Endometrial microvascular endothelial cells (primary cell): Measurements from ENCODE around the gene MCCC2. TPM values are rescaled to one million over a fixed set of nuclear protein-coding genes. Genes with fewer than 3 reads are reported as not detected.
"Not testable (repeated sequence)": the region's sequence is repeated elsewhere in the genome, so short reads cannot be mapped to it uniquely, and the experiment has no call there.

Experiments
- in situ Hi-C: cut with HindIII; loops from 2 replicates; pipeline ENCODE4 v1.10.0; 2017; ENCODE audit warnings: low sequenced_read_pairs, low pct_unique_long_range_greater_than_20kb; ENCODE audit errors: inconsistent ontology term
- total RNA-seq: library from RNA; depleted of rRNA; stranded (reverse); fragments of >200 nt; gene quantifications from one replicate; pipeline ENCODE4 v1.2.3, GENCODE V29; 2015; ENCODE audit errors: inconsistent ontology term

The MCCC2 gene
- total RNA-seq, 1 donor from 2014 or later = 48.9 TPM

DNA sequence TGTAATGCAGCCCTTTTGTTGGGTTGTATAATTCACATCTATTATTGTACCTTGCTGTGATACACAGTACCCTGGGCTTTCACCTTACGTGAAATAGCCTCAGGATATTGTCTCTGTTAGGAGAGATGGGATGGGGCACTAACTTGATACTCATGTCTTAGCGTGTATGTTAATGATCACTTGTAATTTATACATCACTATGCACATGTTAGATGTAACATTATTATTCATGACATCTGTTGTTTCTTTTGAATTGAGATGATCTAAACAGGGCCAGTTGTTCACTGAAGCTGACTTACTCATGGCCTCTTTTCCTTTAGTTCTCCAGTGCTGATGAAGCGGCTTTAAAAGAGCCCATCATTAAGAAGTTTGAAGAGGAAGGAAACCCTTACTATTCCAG, 65.2 kb downstream of the MCCC2 start:
- in situ Hi-C loops = no loop called here

DNA sequence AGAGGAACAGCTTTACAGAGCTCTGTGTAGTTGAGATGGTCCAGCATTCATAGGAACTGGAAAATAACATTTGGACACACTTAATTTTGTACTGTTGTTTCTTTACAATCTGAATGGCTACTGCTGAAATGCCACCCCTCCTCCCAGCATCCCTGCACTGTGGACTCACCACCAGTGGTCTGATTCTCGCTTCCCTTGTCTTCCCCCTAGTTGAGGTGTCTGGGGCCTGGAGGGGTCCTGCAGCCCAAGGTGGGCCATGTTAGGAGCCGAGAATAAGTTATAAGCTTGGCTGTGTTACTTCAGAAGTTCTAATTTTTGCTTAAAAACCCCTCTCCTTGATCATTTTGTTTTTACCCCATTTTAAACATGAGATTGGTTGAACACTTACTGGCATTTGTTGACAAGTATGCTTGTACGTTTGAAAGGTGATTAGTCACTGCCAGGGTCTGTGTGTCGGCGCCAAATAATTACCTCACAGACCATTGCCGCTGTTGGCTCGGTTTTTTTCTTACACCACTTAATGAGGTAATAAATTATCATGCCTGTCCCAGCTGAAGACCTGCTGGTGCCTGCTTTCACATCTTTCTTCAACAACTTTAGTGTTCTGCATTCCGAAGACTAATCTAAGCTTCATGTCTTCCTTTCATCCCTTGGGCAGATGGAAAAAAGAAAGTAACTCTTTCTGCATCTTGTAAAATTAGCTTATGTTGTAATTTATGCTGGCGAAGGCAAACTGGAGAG, 65.8 kb downstream of the MCCC2 start:
- in situ Hi-C loops = no loop called here

DNA sequence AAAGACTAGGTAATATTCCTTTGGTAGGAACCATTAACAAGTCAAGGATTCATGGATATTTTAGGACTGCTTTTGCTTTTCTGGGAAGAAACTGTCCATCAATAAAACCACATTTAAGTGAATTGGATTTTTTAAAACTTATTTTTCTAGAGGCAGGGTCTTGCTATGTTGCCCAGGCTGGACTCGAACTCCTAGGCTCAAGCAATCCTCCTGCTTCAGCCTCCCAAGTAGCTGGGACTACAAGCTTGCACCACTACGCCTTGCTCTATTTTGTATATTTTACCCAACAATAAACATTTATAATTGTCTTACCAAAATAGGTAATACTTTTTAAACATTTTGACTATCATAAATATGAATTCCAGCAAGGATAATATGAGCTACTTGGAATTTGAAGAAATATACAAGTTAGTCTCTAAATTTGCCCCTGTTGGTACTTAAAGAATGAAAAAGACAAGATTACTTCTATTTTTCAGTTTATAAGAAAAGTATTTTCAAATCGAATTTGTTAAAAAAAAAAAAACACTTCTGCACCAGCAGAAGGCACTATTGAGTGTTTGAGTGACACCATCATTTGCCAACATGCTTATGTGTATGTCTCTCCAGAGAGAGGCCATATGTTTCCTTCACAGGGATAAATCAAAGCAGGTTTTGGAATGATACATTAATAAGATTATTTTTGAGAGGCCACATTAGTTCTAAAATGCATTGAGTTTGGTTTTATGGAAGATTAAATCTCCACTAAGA, 71.9 kb downstream of the MCCC2 start:
- in situ Hi-C loops = no loop called here

DNA sequence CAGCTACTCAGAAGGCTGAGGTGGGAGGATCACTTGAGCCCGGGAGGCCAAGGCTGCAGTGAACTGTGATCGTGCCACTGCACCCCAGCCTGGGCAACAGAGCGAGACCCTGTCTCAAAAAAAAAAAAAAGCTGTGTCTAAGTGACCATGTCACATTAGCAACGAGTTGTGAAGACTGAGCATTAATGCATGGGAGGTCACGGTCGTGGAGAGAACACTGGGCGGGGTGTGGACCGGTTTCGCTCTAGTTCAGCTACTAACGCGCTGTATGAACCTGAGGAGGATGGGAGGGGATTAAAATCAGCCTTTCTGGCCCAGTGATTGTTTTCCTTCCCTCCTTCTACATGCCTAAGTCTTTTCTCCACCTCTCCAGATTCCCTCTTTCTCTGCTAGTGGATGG, 75.2 kb downstream of the MCCC2 start:
- in situ Hi-C loops = no loop called here

DNA sequence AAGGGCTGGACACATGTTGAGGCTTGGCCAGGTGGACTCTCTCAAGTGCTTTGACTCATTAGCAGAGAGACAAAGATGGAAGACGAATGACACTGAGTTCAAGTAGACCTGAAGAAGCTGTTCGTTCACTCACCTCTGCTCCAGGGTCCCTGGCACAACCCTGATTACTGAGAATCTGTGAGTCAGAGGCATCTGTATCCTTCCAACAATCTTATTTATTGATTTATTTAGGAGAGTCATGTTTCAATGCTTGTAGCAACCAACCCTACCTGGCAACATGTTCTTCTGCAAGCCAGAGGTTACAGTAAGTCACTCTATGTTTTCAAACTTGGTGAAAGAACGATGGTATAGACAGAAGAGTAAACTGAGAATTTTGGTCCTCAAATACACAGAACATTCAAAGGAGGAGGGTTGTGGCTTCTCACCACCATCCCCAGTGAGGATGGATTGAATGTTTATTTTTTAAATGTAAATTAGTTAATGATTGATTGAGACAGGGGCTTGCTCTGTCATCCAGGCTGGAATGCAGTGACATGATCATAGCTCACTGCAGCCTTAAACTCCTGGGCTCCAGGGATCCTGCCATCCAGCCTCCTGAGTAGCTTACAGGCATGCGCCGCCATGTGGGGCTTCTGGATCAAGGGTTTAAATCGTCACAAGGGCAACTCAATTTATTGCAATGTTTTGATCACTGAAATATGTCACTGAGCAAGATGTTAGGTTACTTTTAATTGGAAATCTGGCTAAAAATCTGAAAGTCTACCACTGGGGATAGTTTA, 76.2 kb downstream of the MCCC2 start:
- in situ Hi-C loops = no loop called here

DNA sequence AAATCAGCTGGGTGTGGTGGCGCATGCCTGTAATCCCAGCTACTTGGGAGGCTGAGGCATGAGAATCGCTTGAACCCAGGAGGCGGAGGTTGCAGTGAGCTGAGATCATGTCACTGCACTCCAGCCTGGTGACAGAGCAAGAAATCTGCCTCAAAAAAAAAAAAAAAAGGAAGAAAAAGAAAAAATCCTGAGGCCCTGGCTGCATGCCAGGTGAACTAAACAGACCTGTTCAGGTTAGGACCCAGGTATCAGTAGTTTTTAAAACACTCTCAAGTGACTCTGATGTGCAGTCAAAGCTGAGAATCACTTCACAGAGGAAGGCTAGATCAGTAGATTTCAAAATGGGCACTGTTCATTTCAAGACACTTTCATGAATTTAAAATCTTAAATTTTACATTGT, 77.5 kb downstream of the MCCC2 start:
- in situ Hi-C loops = not testable (repeated sequence)

DNA sequence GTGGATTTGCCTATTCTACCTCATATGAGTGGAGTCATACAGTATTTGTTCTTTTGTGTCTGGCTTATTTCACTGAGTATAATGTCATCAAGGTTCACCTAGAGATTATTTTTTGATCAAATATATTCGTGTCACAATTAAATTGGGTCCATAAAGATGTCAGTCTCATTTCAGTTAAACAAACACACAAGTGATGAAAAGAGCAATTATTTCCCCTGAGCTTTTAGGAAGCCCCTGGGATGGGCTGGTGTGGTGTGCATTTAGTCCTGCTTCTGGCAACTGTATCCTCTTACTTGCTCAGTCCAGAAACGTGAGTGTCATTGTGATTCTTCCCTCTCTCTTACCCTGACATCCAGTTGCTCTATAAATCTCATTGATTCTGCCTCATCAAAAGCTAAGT, 79.2 kb downstream of the MCCC2 start:
- in situ Hi-C loops = no loop called here

DNA sequence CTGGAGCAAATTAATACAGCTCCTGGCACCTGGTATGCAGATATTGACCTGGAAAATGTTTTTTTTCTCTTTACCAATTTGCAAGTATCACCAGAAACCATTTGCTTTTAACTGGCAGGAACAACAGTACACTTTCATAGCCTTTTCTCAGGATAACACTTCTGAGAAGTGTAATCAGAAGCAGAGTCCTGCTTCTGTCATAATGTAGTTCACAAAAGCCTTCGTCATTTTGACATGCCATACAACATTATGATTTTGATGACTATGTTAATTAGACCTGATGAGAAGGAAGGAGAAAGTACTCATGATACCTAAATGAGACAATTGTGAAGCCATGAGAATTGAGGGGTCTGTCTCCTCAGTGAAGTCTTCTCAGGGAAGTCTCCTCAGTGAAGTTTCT, 90.8 kb downstream of the MCCC2 start:
- in situ Hi-C loops = no loop called here

DNA sequence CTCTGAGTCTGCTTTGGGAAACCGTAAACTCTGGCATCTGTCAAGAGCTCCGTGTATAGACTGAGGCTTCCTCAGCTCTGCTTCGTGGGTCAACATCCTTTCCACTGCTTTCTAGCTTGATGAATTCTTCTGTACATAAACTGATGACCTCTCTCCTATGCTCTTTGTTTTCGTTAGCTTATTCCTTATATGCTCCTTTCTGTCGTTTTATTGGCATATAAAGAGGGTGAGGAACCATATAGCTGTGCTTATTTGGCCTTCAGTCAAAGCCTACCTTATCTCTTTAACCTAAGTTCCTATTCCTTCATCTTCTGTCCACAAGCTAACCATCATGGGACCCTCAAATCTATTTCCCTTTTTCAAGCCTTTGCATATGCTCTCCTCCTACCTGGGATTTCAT, 92.6 kb downstream of the MCCC2 start:
- in situ Hi-C loops = no loop called here

DNA sequence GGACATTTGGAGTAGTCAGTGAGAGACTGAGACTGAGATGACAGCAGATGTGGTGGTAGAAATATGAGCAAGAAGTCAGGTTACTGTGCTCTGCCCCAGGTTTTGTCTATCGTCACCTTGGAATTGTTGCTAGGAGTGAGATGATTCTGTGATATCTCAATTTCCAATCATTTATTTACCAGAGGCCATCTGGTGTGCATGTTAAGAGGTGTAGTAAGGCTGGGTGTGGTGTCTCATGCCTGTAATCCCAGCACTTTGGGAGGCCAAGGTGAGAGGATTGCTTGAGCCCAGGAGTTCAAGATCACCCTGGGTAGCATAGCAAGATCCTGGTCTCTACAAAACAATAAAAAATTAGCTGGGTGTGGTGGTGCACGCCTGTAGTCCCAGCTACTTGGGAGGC, 93.4 kb downstream of the MCCC2 start:
- in situ Hi-C loops = no loop called here

DNA sequence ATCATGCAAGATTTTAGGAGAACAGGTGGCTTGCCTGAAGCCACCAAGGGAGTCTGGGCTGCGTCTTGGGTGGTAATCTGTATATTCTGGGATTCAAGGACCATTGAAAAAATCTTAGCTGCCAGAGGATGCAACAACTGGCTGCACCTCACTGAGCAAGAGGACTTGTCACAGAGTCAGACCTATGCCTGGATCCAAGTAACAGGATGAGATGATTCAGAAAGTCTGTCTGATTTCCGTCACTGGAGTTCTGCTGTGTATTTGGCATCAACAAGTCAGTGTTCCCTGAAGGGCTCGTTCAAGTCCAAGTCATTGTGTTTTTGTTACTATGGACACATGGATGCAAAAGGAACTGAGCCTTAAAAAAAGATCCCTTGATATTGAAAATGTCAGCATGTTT, 94.2 kb downstream of the MCCC2 start:
- in situ Hi-C loops = no loop called here

DNA sequence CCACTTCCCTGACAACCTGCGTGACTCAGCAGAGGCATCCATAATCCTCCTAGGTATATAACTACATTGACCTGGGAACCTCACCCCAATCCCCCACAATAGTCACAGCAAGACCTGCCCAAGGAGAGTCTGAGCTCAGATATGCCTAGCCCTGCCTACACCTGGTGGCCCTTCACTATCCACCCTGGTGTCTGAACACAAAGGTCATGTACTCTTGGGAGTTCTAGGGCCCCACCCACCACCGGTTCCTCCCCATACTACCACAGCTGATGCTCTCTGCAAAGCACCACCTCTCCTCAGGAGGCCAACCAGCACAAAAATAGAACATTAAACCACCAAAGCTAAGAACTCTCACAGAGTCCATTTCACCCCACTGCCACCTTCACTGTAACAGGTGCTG, 97.2 kb downstream of the MCCC2 start:
- in situ Hi-C loops = no loop called here

DNA sequence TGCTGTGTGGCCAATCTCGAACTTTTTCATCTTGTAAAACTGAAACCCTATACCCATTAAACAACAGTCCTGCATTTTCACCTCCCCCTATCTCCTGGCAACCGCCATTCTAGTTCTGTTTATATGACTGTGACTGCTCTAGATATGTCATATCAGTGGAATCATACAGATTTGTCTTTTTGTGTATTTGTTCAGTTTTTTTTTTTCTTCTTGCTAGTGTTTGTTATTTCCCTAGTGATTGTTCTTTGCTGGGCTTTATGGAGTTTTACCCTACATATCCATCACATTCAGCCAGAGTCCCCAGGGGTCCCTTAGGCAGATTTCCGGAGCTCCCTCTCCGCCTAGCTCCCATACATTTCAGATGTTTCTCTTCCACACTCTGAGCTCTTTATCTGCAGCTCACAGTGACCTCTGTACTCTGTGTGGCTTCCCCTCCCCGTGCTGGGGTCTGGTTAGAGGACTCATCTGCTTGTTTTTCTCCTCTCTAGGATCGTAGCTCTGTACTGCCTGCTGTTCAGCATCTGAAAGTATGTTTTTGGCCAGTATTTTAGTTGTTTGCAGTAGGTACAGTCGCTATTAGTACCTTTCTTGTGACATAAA, 106.8 kb downstream of the MCCC2 start:
- in situ Hi-C loops = no loop called here

DNA sequence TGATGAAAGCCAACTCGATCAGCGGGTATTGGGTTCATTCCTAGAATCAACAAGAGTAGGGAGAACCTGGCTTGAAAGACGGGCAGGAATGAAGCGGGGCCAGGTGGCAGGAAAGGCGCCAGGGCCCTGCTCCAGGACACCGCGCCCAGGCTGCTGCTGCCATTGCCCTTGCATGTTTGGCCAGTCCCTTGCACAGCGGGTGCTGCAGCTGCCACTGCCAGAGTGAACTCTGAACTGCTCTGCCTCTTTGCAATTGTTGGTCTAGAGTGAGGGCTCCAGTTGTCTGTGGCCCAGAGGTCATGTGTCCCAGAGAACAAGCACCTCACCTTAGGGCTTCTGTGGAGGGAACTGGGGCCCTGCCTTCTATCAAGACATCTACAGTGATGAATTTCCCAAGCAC, 107.9 kb downstream of the MCCC2 start:
- in situ Hi-C loops = no loop called here

DNA sequence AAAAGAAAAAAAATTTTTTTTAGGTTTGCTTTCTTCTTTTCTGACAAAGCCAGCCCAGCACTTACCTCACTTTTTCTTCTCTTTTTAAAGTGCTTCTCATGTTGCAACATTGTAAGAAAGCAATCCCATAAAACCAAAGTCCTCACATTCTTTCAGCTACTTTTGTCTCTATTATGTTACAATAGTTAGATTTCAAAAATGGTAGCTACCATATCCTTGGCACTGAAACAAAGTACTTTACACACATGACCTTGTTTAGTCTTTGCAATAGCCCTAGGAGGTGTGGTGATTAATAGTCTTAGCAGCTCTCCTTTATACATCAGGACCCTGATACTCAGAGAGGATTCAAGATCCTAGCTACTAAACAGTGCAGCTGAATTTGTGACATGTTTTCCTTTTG, 108.5 kb downstream of the MCCC2 start:
- in situ Hi-C loops = no loop called here

DNA sequence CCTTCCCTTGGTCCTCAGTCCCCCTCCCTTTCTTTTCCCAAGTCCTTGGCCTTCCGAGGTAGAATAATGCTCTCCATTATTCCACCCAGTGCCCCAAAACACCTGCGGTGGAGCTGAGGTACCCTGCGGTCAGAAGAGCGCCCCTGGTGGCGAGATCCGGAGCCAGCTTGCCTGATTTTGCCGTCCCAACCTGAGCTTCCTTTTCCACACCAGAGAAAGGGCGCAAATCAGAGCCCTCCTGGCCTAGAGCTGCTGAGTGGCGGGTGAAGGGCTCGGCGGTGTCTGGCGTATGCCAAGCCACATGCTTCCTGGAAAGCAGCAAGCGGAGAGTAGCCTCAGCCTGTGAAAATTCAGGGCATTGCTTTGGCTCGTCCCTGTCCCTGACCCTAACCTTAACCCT, 110.8 kb downstream of the MCCC2 start:
- in situ Hi-C loops = no loop called here

DNA sequence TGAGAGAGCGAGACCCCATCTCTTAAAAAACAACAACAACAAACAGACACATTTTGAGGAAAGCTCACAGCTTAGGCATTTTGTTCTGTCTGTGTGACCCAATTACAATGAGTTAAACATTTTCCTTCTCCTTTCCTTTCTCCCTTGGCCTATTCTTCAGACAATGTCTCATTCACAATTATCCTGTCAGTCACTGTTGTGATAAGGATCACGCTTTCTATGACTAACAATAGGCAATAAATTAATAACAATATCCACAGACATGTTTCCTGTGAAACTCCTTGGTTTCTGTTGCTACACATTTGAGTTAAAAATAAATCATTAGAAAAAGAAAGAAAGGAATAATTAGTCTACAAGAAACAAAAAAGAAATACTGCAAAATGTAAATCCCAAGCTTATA, 112.1 kb downstream of the MCCC2 start:
- in situ Hi-C loops = no loop called here

DNA sequence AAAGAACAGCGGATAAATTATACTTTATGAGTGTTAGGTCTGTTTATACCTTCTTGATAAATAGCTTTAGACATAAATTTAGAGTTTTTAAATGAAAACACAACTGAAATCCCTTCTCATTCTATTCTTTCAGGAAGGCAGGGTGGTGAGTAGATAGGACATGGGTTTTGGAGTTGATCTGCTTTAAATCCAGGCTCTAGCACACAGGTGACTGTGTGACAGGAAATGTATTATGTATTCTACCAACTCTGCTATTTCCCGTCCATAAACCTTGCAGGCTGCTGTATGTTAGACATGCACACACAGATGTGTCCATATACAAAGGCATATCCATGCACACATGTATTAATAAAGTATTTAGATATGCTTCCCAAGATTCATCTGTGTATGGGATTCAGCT, 112.6 kb downstream of the MCCC2 start:
- in situ Hi-C loops = no loop called here

DNA sequence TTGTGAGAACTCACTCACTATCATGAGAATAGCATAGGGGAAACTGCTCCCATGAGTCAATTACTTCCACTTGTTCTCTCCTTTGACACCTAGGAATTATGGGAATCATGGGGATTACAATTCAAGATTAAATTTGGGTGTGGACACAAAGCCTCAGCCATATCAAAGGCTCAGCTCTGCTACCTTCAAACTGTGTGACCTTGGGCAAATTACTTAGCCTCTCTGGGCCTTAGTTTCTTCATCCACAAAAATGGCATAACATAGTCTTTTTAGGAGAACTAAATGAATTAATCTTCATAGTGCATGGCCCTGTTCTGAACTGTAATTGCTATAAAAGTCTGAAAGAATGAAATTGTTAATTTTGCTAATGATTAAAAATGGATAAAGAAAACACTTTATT, 113.7 kb downstream of the MCCC2 start:
- in situ Hi-C loops = no loop called here

DNA sequence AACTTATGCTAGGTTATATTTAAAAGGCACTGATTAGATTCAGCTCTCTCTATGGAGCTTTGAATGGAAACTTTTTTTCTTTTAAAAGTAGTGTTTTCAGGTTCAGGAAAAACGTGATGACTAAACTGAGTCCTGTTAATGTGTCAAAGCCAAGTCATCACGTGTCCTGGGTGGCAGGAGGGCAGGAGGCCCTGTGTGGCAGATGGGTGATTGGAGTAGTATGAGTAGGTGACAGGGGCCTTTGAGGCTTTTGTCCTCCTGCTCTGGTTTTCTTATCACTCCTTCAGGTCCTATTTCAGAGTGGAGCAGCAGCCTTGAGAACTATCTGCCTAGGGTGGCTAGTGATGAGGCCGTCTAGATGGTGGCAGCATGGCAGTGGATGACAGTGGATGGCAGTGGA, 114.3 kb downstream of the MCCC2 start:
- in situ Hi-C loops = no loop called here
